Measurements from ENCODE around the gene LCNL1. TPM values are rescaled to one million over a fixed set of nuclear protein-coding genes. Genes with fewer than 3 reads are reported as not detected.

Gene LCNL1
- total RNA-seq, 4 donors from 2014 or later, result 0.19 TPM; not detected in 3

DNA sequence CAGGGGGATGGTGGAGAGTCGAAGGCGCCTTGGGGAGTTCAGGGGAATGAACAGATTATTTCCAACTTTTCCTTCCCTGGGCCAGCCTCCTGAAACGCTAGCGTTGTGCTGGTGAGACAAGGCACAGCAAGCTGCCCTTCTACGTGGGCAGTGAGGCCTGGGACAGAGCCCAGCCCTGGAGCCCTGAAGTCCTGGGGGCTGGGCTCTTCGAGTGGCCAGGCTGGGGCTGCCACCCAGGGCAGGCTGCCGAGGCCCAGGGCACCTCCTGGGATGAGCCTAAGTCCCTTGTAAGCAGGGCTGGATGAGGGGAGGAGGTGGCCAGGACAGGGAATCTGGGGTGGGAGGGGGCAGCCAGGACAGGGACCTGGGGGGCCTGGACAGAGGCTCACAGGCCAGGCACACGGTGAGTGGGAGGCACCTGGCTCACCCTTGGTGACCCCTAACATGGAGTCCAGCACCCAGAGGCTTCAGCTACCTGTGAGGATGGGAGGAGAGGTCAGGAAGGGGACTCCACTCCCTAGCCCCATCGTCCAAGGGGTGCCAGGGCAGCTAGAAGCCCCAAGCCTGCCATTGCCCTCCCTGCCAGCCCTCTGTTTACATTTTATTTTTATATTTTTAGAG, 32.0 kb upstream of the LCNL1 start:
- no peaks in the 10 kb centered on the region for H3K27me3 ChIP-seq
- no peaks in the 10 kb centered on the region for H3K36me3 ChIP-seq
- peak overlapping the region; percentile 91 to 94 (median 92) for H3K27ac ChIP-seq
- no peaks in the 10 kb centered on the region for H3K9me3 ChIP-seq
- H3K4me3 ChIP-seq, result peak overlapping the region; percentile 50 to 92 (median 64)
- peaks cover 17 to 42% (median 23%) of the 10 kb centered on the region in 3 donors for H3K4me1 ChIP-seq
- 31 to 35% methylated on average over 2 to 3 of the region's 9 CpGs for WGBS, 2 donors
- intact Hi-C loops (cut with DNase I), result no loop called here
- DNase-seq, result no peak
- TF ChIP-seq, protein P1, sequence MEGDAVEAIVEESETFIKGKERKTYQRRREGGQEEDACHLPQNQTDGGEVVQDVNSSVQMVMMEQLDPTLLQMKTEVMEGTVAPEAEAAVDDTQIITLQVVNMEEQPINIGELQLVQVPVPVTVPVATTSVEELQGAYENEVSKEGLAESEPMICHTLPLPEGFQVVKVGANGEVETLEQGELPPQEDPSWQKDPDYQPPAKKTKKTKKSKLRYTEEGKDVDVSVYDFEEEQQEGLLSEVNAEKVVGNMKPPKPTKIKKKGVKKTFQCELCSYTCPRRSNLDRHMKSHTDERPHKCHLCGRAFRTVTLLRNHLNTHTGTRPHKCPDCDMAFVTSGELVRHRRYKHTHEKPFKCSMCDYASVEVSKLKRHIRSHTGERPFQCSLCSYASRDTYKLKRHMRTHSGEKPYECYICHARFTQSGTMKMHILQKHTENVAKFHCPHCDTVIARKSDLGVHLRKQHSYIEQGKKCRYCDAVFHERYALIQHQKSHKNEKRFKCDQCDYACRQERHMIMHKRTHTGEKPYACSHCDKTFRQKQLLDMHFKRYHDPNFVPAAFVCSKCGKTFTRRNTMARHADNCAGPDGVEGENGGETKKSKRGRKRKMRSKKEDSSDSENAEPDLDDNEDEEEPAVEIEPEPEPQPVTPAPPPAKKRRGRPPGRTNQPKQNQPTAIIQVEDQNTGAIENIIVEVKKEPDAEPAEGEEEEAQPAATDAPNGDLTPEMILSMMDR (IDR thresholded peaks at IDR 0.05), result no peak
- no peak for TF ChIP-seq POLR2A (IDR thresholded peaks at IDR 0.05)

DNA sequence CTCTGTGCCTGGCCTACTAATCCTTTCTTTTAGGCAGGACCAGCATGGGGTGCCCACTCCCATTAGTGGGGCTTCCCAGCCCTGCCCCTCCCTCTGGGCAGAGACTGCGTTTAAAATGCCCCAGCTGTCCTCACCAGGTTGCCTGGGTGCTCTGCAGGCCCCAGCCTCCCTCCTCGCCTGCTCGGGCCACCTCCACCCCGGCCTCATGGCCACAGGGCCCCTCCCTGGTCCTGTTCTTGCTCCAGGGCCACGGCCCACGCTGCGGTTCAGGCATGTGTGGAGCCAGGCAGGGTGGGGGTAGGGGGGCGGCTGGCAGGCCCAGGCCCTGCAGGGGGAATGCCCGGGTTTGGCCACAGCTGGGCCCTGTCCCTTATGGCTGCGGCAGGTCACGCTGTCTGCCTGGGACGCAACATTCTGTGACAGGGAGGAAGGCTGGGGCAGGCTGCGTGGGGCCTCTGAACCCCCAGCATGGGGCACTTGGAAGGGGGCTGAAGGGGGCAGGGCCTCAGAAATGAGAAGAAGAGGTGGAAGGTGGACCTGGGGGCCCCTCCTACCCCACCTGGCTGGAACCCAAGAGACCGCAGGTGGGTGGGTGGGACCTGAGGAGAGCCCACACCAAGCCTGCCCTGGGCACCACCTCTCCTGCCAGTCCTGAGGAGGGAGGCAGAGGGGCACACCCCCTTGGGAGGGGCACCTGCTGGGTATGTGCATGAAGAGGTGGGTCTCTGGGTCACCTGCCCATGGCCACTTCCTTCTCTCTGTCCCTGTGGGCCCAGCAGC, 31.1 kb upstream of the LCNL1 start, which contains the start of gene LCN12:
Gene LCN12, plus strand, starts transcription at position 733 of the 780 bp plus-strand sequence. CDS start 55 bp downstream, outside the sequence.
- Histone ChIP-seq H3K27me3 (no peaks in the 10 kb centered on the region), H3K27ac (no peak within 1 kb of the TSS), H3K36me3 (no peaks in the 10 kb centered on the region), H3K9me3 (no peaks in the 10 kb centered on the region), H3K4me1 (peaks cover 17 to 41% (median 23%) of the 10 kb centered on the region in 3 donors), H3K4me3 (no peak within 1 kb of the TSS)
- TF ChIP-seq, protein P1 (IDR thresholded peaks at IDR 0.05), result no peak
- no peak for TF ChIP-seq POLR2A (IDR thresholded peaks at IDR 0.05)
- DNase-seq, result no peak
- 40 to 90% methylated on average over 1 to 3 of the region's 14 CpGs for WGBS, 2 donors
- intact Hi-C loops (cut with DNase I), result no loop called here

DNA sequence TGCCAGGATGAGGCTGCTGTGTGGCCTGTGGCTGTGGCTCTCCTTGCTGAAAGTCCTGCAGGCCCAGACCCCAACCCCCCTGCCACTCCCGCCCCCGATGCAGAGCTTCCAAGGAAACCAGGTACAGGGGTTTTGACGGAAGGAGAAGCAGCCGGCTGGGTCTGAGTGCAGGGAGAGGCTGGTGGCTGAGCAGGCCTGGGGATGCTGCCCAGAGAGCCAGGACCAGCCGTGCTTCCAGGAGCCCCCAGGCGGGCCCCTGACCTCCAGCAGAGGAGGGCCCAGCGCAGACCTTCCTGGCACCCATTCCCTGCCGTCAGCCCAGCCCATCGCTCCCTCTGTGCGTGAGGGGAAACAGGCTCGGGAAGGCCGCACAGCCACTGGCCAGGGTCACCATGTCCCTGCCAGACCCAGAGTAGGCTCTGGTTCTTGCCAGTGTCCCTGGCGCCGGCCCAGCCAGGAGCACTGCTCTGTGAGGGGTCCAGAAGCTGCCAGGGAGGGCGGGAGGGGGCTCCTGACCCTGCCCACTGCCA, 30.4 kb upstream of the LCNL1 start:
- Histone ChIP-seq H3K9me3 (no peaks in the 10 kb centered on the region), H3K4me1 (peaks cover 17 to 34% (median 23%) of the 10 kb centered on the region in 3 donors), H3K27ac (no peak overlapping the region), H3K27me3 (no peaks in the 10 kb centered on the region), H3K36me3 (no peaks in the 10 kb centered on the region), H3K4me3 (no peak overlapping the region)
- DNase-seq, result no peak
- TF ChIP-seq, protein P1 (IDR thresholded peaks at IDR 0.05), result no peak
- TF ChIP-seq POLR2A (IDR thresholded peaks at IDR 0.05), result no peak
- intact Hi-C loops (cut with DNase I), result no loop called here
- WGBS, 2 donors, result 76 to 80% methylated on average over 1 to 5 of the region's 15 CpGs

DNA sequence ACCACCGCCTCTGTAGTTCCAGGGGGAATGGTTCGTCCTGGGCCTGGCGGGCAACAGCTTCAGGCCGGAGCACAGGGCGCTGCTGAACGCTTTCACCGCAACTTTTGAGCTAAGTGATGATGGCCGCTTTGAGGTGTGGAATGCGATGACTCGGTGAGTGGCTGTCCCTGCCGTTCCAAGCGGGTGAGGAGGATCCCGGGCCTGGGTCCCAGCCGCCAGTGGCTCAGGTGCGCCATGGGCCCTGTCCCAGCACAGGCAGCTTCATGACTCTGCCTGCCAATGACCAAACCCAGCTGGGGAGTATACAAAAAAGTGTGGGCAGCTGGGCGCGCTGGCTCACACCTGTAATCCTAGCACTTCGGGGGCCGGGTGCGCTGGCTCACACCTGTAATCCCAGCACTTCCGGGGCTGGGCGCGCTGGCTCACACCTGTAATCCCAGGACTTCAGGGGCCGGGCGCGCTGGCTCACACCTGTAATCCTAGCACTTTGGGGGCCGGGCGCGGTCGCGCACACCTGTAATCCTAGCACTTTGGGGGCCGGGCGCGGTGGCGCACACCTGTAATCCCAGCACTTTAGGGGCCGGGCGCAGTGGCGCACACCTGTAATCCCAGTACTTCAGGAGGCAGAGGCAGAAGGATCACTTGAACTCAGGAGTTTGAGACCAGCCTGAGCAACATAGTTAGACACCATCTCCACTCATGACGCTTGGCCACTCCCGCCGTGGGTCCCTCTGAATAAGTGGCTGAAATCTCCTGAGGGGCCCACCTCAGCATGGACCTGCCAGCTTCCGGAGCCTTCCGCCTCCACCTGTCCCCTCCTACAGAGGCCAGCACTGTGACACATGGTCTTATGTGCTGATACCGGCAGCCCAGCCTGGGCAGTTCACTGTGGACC, 29.7 kb upstream of the LCNL1 start:
- intact Hi-C loops (cut with DNase I), result no loop called here
- Histone ChIP-seq H3K4me3 (no peak overlapping the region), H3K9me3 (no peaks in the 10 kb centered on the region), H3K4me1 (peaks cover 14 to 27% (median 18%) of the 10 kb centered on the region in 3 donors), H3K27me3 (no peaks in the 10 kb centered on the region), H3K27ac (no peak overlapping the region), H3K36me3 (no peaks in the 10 kb centered on the region)
- WGBS, 2 donors, result 89 to 95% methylated on average over 21 to 26 of the region's 44 CpGs
- no peak for TF ChIP-seq POLR2A (IDR thresholded peaks at IDR 0.05)
- TF ChIP-seq, protein P1 (IDR thresholded peaks at IDR 0.05), result no peak
- no peak for DNase-seq
